Adrenal gland (tissue), 12 donors: ENCODE data around the gene THSD7B. TPM values are rescaled to one million over a fixed set of nuclear protein-coding genes. Genes with fewer than 3 reads are reported as not detected.

Source experiments
- DNase-seq, 7 donors: peaks; one replicate each; pipeline ENCODE4 v3.0.0-alpha.2; 2019 to 2020
- H3K27ac ChIP-seq, 5 donors: fragments of 200-600 bp; sonication (generic) in 4 of 5; 1 replicate in 3 of 5; 2 replicates in 2 of 5; pipeline versions ENCODE4 v1.5.1 to v1.8.0; 2016 to 2020; ENCODE audit warnings: mild to moderate bottlenecking in 1 of 5
- H3K27me3 ChIP-seq: fragments of 200-600 bp; 2 replicates; pipeline ENCODE4 v1.8.0; 2021
- H3K36me3 ChIP-seq, 2 donors: fragments of 200-600 bp; replicated peaks in 1 of 2; 1 replicate in 1 of 2; 2 replicates in 1 of 2; pipeline versions ENCODE4 v1.5.1 to v1.8.0; 2018 to 2022
- H3K4me1 ChIP-seq, 2 donors: fragments of 200-600 bp; replicated peaks in 1 of 2; 1 replicate in 1 of 2; 2 replicates in 1 of 2; pipeline versions ENCODE4 v1.5.1 to v1.8.0; 2018 to 2021
- H3K4me3 ChIP-seq, 4 donors: fragments of 200-600 bp; sonication (generic) in 3 of 4; one replicate each; pipeline ENCODE4 v1.5.1; 2016 to 2018
- H3K9me3 ChIP-seq, 3 donors: fragments of 200-600 bp; sonication (generic) in 1 of 3; replicated peaks in 1 of 3; 1 replicate in 2 of 3; 2 replicates in 1 of 3; pipeline versions ENCODE4 v1.5.1 to v1.8.0; 2016 to 2021
- CTCF ChIP-seq, 6 experiments: fragments of 450-650 bp in 4 of 6; fragments of 200-600 bp in 2 of 6; sonication (generic) in 1 of 6; IDR thresholded peaks; 1 replicate in 5 of 6; 2 replicates in 1 of 6; pipeline versions ENCODE4 v1.5.1 to v1.8.0; 2016 to 2021; ENCODE audit warnings: antibody characterized with exemption in 6 of 6, mild to moderate bottlenecking in 2 of 6, moderate library complexity in 1 of 6
- POLR2A ChIP-seq, 2 donors: fragments of 450-650 bp; IDR thresholded peaks; one replicate each; pipeline ENCODE4 v1.6.1; 2017; ENCODE audit warnings: antibody characterized with exemption in 2 of 2, mild to moderate bottlenecking in 2 of 2, moderate library complexity in 1 of 2
- WGBS, 4 donors: extraction: QIAGEN DNeasy Blood & Tissue Kit in 2 of 4; methylation state at CpG; one replicate each; pipeline versions ENCODE4 v1.1.5 to v1.1.7; 2013 to 2017; 5-methylcytosine and 5-hydroxymethylcytosine counted together
- intact Hi-C, 2 donors: fragments of 100-400 bp; cut with DNase I; formaldehyde crosslinking; loops; one replicate each; pipeline versions ENCODE4 v1.14.1 to v1.15.0; 2022 to 2023
- polyA plus RNA-seq, 3 donors: library from polyadenylated mRNA; stranded (reverse); fragments of 200-250 nt in 2 of 3; fragments of 350-450 nt in 1 of 3; fragmentation: Illumina TruSeq in 1 of 3; extraction: RNeasy Lipid Tissue Mini Kit (QIAGEN cat#74804) in 1 of 3; gene quantifications; one replicate each; pipeline ENCODE4 v1.2.3, GENCODE V29; 2013 to 2014
- total RNA-seq, 9 donors: library from RNA; depleted of rRNA in 4 of 9; stranded (reverse); fragments of >200 nt in 4 of 9; fragments of 120-200 nt in 1 of 9; fragmentation: NEBNext Ultra II Directional in 1 of 9; extraction: Animal tissue kit (Norgen Biotek cat#: 25700) in 1 of 9; gene quantifications; one replicate each; pipeline versions ENCODE4 v1.1.0 to v1.2.4, GENCODE V29; 2013 to 2023
- donor health status: healthy with polysubstance abuse.
- donor health status: Bipolar disorder and iron deficiency.
- donor health status: DM: yes; HTN: yes; CAD: no.
- donor health status: DM: no; HTN: no; CAD: no.
- donor health status: DM: no; HTN: no; CAD: no.
- donor health status: DM: yes; HTN: yes; CAD: no.

Gene THSD7B
- total and polyA plus RNA-seq, 12 donors, result under 0.01 to 0.44 (median 0.12) TPM; not detected in 4

- Histone ChIP-seq H3K4me1 (no peaks in the 10 kb centered on the region), H3K27ac (no peak overlapping the region), H3K27me3 (no peaks in the 10 kb centered on the region), H3K36me3 (no peaks in the 10 kb centered on the region), H3K9me3 (no peaks in the 10 kb centered on the region), H3K4me3 (no peak overlapping the region)
- intact Hi-C loops, result no loop called here
- TF ChIP-seq POLR2A (IDR thresholded peaks at IDR 0.05) (no peak), CTCF (IDR thresholded peaks at IDR 0.05) (no peak)
- DNase-seq, result no peak
- 76 to 85% (median 80%) methylated on average over 3 of the region's 3 CpGs for WGBS, 4 donors
These were observed 256.4 kb downstream of the THSD7B start for GRCh38 chr2:137021763-137022162.

GRCh38 chr2:137023205-137023604, 257.9 kb downstream of the THSD7B start:
- no peaks in the 10 kb centered on the region for H3K4me1 ChIP-seq
- no peaks in the 10 kb centered on the region for H3K9me3 ChIP-seq
- no peak overlapping the region for H3K4me3 ChIP-seq
- no peak for DNase-seq
- no peaks in the 10 kb centered on the region for H3K27me3 ChIP-seq
- intact Hi-C loops, result no loop called here
- 48 to 67% (median 53%) methylated on average over 1 to 2 of the region's 2 CpGs for WGBS, 4 donors
- no peak overlapping the region for H3K27ac ChIP-seq
- H3K36me3 ChIP-seq, result no peaks in the 10 kb centered on the region
- TF ChIP-seq POLR2A (IDR thresholded peaks at IDR 0.05) (no peak), CTCF (IDR thresholded peaks at IDR 0.05) (no peak)

GRCh38 chr2:137031731-137032130, 266.4 kb downstream of the THSD7B start:
- WGBS, 4 donors, result 85 to 90% (median 89%) methylated on average over 4 of the region's 4 CpGs
- no peak for DNase-seq
- H3K4me3 ChIP-seq, result no peak overlapping the region
- no peaks in the 10 kb centered on the region for H3K36me3 ChIP-seq
- no peaks in the 10 kb centered on the region for H3K27me3 ChIP-seq
- H3K9me3 ChIP-seq, result no peaks in the 10 kb centered on the region
- intact Hi-C loops, result no loop called here
- no peaks in the 10 kb centered on the region for H3K4me1 ChIP-seq
- H3K27ac ChIP-seq, result no peak overlapping the region
- TF ChIP-seq POLR2A (IDR thresholded peaks at IDR 0.05) (no peak), CTCF (IDR thresholded peaks at IDR 0.05) (no peak)

- intact Hi-C loops, result no loop called here
- 86 to 100% (median 92%) methylated on average over 1 of the region's 1 CpG for WGBS, 4 donors
- Histone ChIP-seq H3K36me3 (no peaks in the 10 kb centered on the region), H3K4me3 (no peak overlapping the region), H3K4me1 (no peaks in the 10 kb centered on the region), H3K9me3 (no peaks in the 10 kb centered on the region), H3K27me3 (no peaks in the 10 kb centered on the region), H3K27ac (no peak overlapping the region)
- TF ChIP-seq POLR2A (IDR thresholded peaks at IDR 0.05) (no peak), CTCF (IDR thresholded peaks at IDR 0.05) (no peak)
- DNase-seq, result no peak
These were observed 271.3 kb downstream of the THSD7B start for GRCh38 chr2:137036619-137037018.
